Measurements from ENCODE around the gene KRT7. TPM values are rescaled to one million over a fixed set of nuclear protein-coding genes. Genes with fewer than 3 reads are reported as not detected.

Gene KRT7
- total RNA-seq, 1 experiment from 2014 or later, result 10.0 TPM

DNA sequence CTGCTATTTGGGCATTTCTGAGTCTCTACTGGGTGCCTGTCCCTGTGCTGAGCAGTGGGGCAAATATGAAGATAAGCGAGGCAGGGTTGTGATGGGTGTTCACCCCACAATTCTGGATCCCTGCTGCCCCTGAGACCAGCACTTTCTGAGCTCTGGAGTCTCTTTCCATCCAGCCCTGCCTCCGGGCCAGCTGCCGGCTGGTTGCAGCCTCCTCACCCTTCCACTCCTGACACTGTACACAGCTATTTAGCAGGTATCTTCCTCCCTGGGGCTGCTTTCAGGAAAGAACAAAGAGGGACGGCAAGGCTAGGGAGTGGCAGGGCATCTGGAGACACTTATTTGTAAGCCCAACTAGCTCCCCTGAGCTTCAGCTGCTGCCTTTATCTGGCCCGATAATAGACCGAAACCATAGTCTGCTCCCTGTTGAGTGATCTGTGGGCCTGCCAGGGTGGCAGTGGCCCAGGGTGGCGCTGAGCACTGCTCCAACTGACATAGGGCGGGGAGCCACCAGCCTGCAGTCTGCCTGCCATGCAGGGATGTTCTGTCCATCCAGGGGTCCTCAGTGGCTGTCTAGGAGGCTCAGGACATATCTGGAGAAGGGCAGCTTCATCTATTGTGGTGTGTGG, 33.6 kb upstream of the KRT7 start:
- Histone ChIP-seq H3K9me3 (ENCODE audit: control insufficient read depth, low read depth, low read length) (no peaks in the 10 kb centered on the region), H3K4me1 (ENCODE audit: insufficient read depth, low read length) (peaks cover 3% of the 10 kb centered on the region; the same call in 1 of the 2 replicates), H3K56ac (ENCODE audit: insufficient read length, low read depth, low read length) (no peak overlapping the region), H2BK15ac (ENCODE audit: low read depth, low read length) (no peak overlapping the region), H4K5ac (ENCODE audit: insufficient read length, low read depth, low read length) (no peak overlapping the region), H3K23me2 (ENCODE audit: insufficient read length, low read depth, low read length, poor library complexity, severe bottlenecking) (no peaks in the 10 kb centered on the region), H3K4ac (ENCODE audit: low read depth, low read length) (no peak overlapping the region), H4K20me1 (ENCODE audit: control insufficient read depth, insufficient read depth, insufficient read length) (no peaks in the 10 kb centered on the region), H4K91ac (ENCODE audit: insufficient read length, low read depth, low read length) (no peak overlapping the region), H2BK20ac (ENCODE audit: low read depth, low read length, poor library complexity, severe bottlenecking) (no peak overlapping the region), H3K18ac (ENCODE audit: insufficient read length, low read depth, low read length) (no peak overlapping the region), H3K79me2 (ENCODE audit: insufficient read depth, low read length) (no peaks in the 10 kb centered on the region), H3K14ac (ENCODE audit: insufficient read depth, low read length) (no peak overlapping the region), H3T11ph (ENCODE audit: low read length) (no peak overlapping the region), H2BK120ac (ENCODE audit: low read depth, low read length, poor library complexity, severe bottlenecking) (no peak overlapping the region), H2BK12ac (ENCODE audit: insufficient read length, low read depth, low read length) (no peak overlapping the region), H3K27ac (ENCODE audit: insufficient read length, low read depth, low read length) (no peak overlapping the region), H3K9ac (ENCODE audit: extremely low read depth, insufficient read length, low read length) (no peak overlapping the region), H2AFZ (ENCODE audit: low read length) (no peak overlapping the region), H2BK5ac (ENCODE audit: insufficient read length, low read length) (no peak overlapping the region), H3K79me1 (ENCODE audit: insufficient read depth, low read depth, low read length, poor library complexity, severe bottlenecking) (no peaks in the 10 kb centered on the region), H4K8ac (replicated peaks; ENCODE audit: insufficient read length, low read depth, low read length) (no peak overlapping the region), H3K4me2 (ENCODE audit: insufficient read depth, insufficient read length, low read length) (no peak overlapping the region), H3K27me3 (ENCODE audit: insufficient read depth, low read length) (no peaks in the 10 kb centered on the region), H3K23ac (ENCODE audit: insufficient read length, low read depth, low read length) (no peak overlapping the region), H2AK5ac (ENCODE audit: insufficient read length, low read length) (no peak overlapping the region)
- TF ChIP-seq, protein P1, sequence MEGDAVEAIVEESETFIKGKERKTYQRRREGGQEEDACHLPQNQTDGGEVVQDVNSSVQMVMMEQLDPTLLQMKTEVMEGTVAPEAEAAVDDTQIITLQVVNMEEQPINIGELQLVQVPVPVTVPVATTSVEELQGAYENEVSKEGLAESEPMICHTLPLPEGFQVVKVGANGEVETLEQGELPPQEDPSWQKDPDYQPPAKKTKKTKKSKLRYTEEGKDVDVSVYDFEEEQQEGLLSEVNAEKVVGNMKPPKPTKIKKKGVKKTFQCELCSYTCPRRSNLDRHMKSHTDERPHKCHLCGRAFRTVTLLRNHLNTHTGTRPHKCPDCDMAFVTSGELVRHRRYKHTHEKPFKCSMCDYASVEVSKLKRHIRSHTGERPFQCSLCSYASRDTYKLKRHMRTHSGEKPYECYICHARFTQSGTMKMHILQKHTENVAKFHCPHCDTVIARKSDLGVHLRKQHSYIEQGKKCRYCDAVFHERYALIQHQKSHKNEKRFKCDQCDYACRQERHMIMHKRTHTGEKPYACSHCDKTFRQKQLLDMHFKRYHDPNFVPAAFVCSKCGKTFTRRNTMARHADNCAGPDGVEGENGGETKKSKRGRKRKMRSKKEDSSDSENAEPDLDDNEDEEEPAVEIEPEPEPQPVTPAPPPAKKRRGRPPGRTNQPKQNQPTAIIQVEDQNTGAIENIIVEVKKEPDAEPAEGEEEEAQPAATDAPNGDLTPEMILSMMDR (conservative IDR thresholded peaks at IDR 0.05), result no peak
- Mint-ChIP-seq H3K4me3 (no peak overlapping the region), H3K9me3 (no peaks in the 10 kb centered on the region), H3K4me1 (peaks cover 10 to 48% of the 10 kb centered on the region in 2 experiments), H3K27me3 (ENCODE audit: low read depth) (peaks cover 1% of the 10 kb centered on the region; the same call in 1 of the 2 replicates), H3K36me3 (ENCODE audit: insufficient read depth in 1 of 3, low read depth in 3 of 3) (no peaks in the 10 kb centered on the region; a peak in 1 of 7 replicates), H3K27ac (no peak overlapping the region)
- DNase-seq, result no peak
- no CpG with 5 or more reads among the region's 8 CpGs for WGBS (ENCODE audit: extremely low coverage, insufficient read length, low lambda C conversion rate)
